Lung (tissue), 12 donors: ENCODE measurements around the gene NRN1. TPM values are rescaled to one million over a fixed set of nuclear protein-coding genes. Genes with fewer than 3 reads are reported as not detected.
"Not testable (repeated sequence)": the region's sequence is repeated elsewhere in the genome, so short reads cannot be mapped to it uniquely, and the experiment has no call there.

ENCODE experiments used
- ATAC-seq: fragments of 200-7000 bp; cut with Tn5 transposase; one replicate; pipeline ENCODE4 v1.9.1; 2020; ENCODE audit warnings: moderate number of reproducible peaks; ENCODE audit not compliant: insufficient read depth, low FRiP score
- DNase-seq, 3 donors: peaks; one replicate each; pipeline ENCODE4 v3.0.0-alpha.2; 2013 to 2017
- H3K27ac ChIP-seq, 2 donors: one replicate each; pipeline ENCODE4 v1.5.1; 2013; ENCODE audit warnings: mild to moderate bottlenecking in 2 of 2, moderate library complexity in 2 of 2, control low read depth in 1 of 2, inconsistent platforms in 1 of 2, low read depth in 1 of 2, low read length in 1 of 2
- H3K27me3 ChIP-seq, 3 donors: one replicate each; pipeline ENCODE4 v1.5.1; 2013; ENCODE audit warnings: low read length in 2 of 3; ENCODE audit not compliant: control insufficient read depth in 3 of 3, insufficient read depth in 3 of 3
- H3K36me3 ChIP-seq, 4 donors: one replicate each; pipeline ENCODE4 v1.5.1; 2013; ENCODE audit warnings: low read length in 4 of 4, mild to moderate bottlenecking in 1 of 4, moderate library complexity in 1 of 4; ENCODE audit not compliant: control insufficient read depth in 4 of 4, insufficient read depth in 4 of 4
- H3K4me1 ChIP-seq, 5 donors: one replicate each; pipeline ENCODE4 v1.5.1; 2013; ENCODE audit warnings: low read length in 5 of 5, mild to moderate bottlenecking in 2 of 5, moderate library complexity in 1 of 5; ENCODE audit not compliant: control insufficient read depth in 5 of 5, insufficient read depth in 5 of 5
- H3K4me3 ChIP-seq: one replicate; pipeline ENCODE4 v1.5.1; 2013; ENCODE audit warnings: mild to moderate bottlenecking, control low read depth, moderate library complexity
- H3K9ac ChIP-seq, 2 donors: one replicate each; pipeline ENCODE4 v1.5.1; 2013; ENCODE audit warnings: low read length in 2 of 2, control low read depth in 1 of 2; ENCODE audit not compliant: insufficient read depth in 1 of 2
- H3K9me3 ChIP-seq, 4 donors: one replicate each; pipeline ENCODE4 v1.5.1; 2013; ENCODE audit warnings: low read length in 3 of 4, mild to moderate bottlenecking in 1 of 4, moderate library complexity in 1 of 4; ENCODE audit not compliant: control insufficient read depth in 4 of 4, insufficient read depth in 3 of 4
- CTCF ChIP-seq: IDR thresholded peaks from 2 replicates; pipeline ENCODE4 v1.5.1; 2012; ENCODE audit warnings: mild to moderate bottlenecking; ENCODE audit errors: control extremely low read depth, extremely low read depth
- WGBS, 2 donors: extraction: QIAGEN DNeasy Blood & Tissue Kit; methylation state at CpG; one replicate each; pipeline ENCODE4 v1.1.7; 2013; 5-methylcytosine and 5-hydroxymethylcytosine counted together
- polyA plus RNA-seq, 2 donors: library from polyadenylated mRNA; stranded (reverse); fragments of 200-250 nt; gene quantifications; one replicate each; pipeline ENCODE4 v1.2.1, GENCODE V29; 2013
- total RNA-seq, 2 donors: library from RNA; depleted of rRNA in 1 of 2; stranded (reverse); fragments of >200 nt in 1 of 2; gene quantifications; one replicate each; pipeline ENCODE4 v1.2.1, GENCODE V29; 2014 to 2021
- donor health status: control.
- donor health status: control.
- donor health status: Bipolar disorder and iron deficiency.
- donor health status: healthy.
- donor health status: DM: yes; HTN: yes; CAD: no.

Gene NRN1
- total and polyA plus RNA-seq, 4 donors = 8.4 to 12.1 (median 10.1) TPM

- 50 to 58% methylated on average over 2 of the region's 2 CpGs for WGBS, 2 donors
- H3K27ac ChIP-seq = peak overlapping the region in 1 of 2 donors; percentile 66
- no peak for ATAC-seq
These were observed 19.9 kb upstream of the NRN1 start for GRCh38 chr6:6026513-6027205.

GRCh38 chr6:6025736-6026135 is 19.0 kb upstream of the NRN1 start:
- Histone ChIP-seq H3K36me3 (no peaks in the 10 kb centered on the region), H3K27ac (peak overlapping the region in 1 of 2 donors; percentile 33), H3K4me3 (no peak overlapping the region), H3K9ac (no peak overlapping the region), H3K9me3 (no peaks in the 10 kb centered on the region), H3K27me3 (peaks cover 0 to 5% (median 4%) of the 10 kb centered on the region in 3 donors), H3K4me1 (no peaks in the 10 kb centered on the region)
- no peak for TF ChIP-seq CTCF
- ATAC-seq (no peak), DNase-seq (no peak)
- 73 to 86% methylated on average over 5 of the region's 5 CpGs for WGBS, 2 donors

More at GRCh38 chr6:6026513-6027205, 19.9 kb upstream of the NRN1 start:
- Histone ChIP-seq H3K4me1 (no peaks in the 10 kb centered on the region), H3K9ac (no peak overlapping the region), H3K36me3 (no peaks in the 10 kb centered on the region), H3K9me3 (no peaks in the 10 kb centered on the region), H3K4me3 (no peak overlapping the region), H3K27me3 (peaks cover 0 to 5% (median 0%) of the 10 kb centered on the region in 3 donors)
- DNase-seq = peak in 1 of 3 donors; percentile 6
- TF ChIP-seq CTCF = no peak

- TF ChIP-seq CTCF = no peak
- 73 to 79% methylated on average over 5 of the region's 5 CpGs for WGBS, 2 donors
- no peaks in the 10 kb centered on the region for H3K36me3 ChIP-seq
- DNase-seq (no peak), ATAC-seq (no peak)
- no peak overlapping the region for H3K27ac ChIP-seq
- H3K9ac ChIP-seq = no peak overlapping the region
- peaks cover 0 to 5% (median 4%) of the 10 kb centered on the region in 3 donors for H3K27me3 ChIP-seq
- H3K9me3 ChIP-seq = no peaks in the 10 kb centered on the region
- H3K4me1 ChIP-seq = no peaks in the 10 kb centered on the region
- H3K4me3 ChIP-seq = no peak overlapping the region
These were observed 17.5 kb upstream of the NRN1 start for GRCh38 chr6:6024220-6024619.

GRCh38 chr6:6022841-6023240 is 16.1 kb upstream of the NRN1 start:
- H3K4me1 ChIP-seq, H3K36me3 ChIP-seq, ATAC-seq, H3K9me3 ChIP-seq, H3K9ac ChIP-seq, DNase-seq, H3K27ac ChIP-seq, H3K27me3 ChIP-seq, H3K4me3 ChIP-seq: not testable (repeated sequence)
- WGBS, 2 donors = 52 to 85% methylated on average over 2 of the region's 2 CpGs
